Fibroblast of skin of left biceps (primary cell): ENCODE data around the gene TBC1D24.
"Not testable (repeated sequence)": the region's sequence is repeated elsewhere in the genome, so short reads cannot be mapped to it uniquely, and the experiment has no call there.

Experiments used
- DNase-seq, 2 experiments: peaks; one replicate each; pipeline ENCODE4 v3.0.0-alpha.2; 2013; ENCODE audit warnings: low read depth in 2 of 2

Gene TBC1D24

GRCh38 chr16:2468725-2469398 is 6.1 kb upstream of the TBC1D24 start:
- DNase-seq, result no peak

DNA sequence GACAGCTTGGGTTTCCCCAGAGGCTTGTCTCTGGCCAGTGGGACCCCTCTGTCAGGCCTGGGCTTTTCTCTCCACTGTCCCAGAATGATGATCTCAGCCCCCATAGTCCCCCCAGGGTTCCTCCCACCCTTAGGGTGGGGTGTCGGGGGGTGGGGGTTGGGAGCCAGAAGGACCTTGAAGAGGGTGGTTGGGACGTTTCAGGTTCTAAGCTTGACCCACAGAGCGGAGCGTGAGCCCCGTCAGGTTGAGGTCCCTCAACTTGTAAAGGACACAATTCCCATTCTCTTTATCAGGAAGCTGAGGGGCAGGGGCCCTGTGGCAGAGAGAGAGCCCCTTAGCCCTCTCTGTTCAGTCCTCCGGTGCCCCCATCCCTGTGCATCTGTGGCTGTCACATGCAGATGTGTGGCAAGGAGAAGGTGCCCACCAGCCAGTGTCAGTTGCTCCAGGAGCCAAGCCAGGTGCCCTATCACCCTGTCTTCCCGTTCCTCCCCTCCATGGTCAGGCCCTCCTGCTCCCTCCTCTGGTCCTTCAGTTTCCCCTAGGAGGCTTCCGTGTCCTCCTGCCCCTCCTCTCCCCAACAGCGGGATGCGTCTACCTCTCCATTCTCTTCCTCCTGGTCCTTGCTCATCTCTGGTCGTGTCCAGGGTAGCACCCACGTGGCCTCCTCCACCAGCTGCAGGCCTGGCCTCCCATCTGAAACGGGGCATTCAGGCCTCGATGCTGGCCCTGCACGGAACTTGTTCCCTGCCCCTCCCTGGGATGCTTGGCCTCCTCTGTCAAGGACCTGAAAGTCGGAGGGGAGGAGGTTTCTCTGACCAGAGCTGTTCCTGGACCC is 5.3 kb upstream of the TBC1D24 start:
- DNase-seq, result no peak

DNA sequence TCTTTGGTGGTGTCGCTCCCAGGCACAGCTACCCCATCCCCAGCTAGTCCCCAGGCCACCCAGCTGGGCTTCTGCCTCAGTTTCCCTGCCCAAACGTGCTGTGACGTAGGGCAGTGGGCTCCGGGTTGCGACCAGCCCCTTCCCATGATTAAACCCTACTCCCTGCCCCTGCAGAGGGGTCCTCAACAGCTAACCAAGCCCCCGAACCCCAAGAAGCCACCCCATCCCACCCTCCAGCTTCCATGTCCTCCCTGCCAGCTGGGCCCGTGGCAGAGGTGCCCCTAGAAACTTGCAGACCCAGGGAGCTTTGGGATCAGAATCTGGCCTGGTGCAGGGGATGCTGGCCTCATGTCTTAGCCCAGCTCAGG is 4.7 kb upstream of the TBC1D24 start:
- no peak for DNase-seq

GRCh38 chr16:2470603-2471015 is 4.3 kb upstream of the TBC1D24 start:
- DNase-seq, result no peak

GRCh38 chr16:2471016-2471652 is 3.8 kb upstream of the TBC1D24 start, which contains the start of gene NTN3:
Gene NTN3, plus strand, starts transcription at chr16:2471297. Its CDS starts 405 bp downstream, at chr16:2471702.
- no peak for DNase-seq

DNA sequence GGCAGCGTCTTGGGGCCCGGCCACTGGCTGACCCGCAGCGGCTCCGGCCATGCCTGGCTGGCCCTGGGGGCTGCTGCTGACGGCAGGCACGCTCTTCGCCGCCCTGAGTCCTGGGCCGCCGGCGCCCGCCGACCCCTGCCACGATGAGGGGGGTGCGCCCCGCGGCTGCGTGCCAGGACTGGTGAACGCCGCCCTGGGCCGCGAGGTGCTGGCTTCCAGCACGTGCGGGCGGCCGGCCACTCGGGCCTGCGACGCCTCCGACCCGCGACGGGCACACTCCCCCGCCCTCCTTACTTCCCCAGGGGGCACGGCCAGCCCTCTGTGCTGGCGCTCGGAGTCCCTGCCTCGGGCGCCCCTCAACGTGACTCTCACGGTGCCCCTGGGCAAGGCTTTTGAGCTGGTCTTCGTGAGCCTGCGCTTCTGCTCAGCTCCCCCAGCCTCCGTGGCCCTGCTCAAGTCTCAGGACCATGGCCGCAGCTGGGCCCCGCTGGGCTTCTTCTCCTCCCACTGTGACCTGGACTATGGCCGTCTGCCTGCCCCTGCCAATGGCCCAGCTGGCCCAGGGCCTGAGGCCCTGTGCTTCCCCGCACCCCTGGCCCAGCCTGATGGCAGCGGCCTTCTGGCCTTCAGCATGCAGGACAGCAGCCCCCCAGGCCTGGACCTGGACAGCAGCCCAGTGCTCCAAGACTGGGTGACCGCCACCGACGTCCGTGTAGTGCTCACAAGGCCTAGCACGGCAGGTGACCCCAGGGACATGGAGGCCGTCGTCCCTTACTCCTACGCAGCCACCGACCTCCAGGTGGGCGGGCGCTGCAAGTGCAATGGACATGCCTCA is 3.1 kb upstream of the TBC1D24 start:
- DNase-seq, result no peak

- no peak for DNase-seq
These were observed 2.5 kb upstream of the TBC1D24 start for GRCh38 chr16:2472488-2472864.

GRCh38 chr16:2472885-2473445 is 2.0 kb upstream of the TBC1D24 start:
- DNase-seq, result no peak

GRCh38 chr16:2473446-2473926 is 1.4 kb upstream of the TBC1D24 start:
- no peak for DNase-seq

- DNase-seq, result no peak
These were observed 689 bp upstream of the TBC1D24 start for GRCh38 chr16:2473999-2474876.

GRCh38 chr16:2475413-2476344 is 752 bp downstream of the TBC1D24 start:
- DNase-seq, result no peak

DNA sequence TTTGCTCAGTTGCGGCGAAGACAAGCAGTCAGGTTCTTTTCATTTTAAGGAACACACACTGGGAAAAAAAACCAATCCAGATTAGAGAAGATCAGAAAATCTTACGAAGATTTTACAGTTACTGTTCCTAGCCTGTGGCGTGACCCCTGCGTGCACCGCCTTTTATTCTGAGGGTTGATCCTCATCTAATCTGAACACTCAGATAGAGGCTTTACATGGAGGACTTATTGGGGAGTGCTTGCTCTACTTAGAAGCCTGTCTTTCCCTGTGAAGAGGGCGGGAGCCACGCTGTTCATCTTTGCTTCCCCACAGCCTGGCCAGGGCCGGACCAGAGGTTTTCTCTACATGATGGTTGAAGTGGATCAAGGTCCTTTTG is 1.4 kb downstream of the TBC1D24 start:
- DNase-seq, result no peak

GRCh38 chr16:2476741-2477140 is 1.8 kb downstream of the TBC1D24 start:
- no peak for DNase-seq

- no peak for DNase-seq
These were observed 2.4 kb downstream of the TBC1D24 start for GRCh38 chr16:2477327-2477726.

- DNase-seq, result no peak
These were observed 3.4 kb downstream of the TBC1D24 start for GRCh38 chr16:2478279-2478678.

GRCh38 chr16:2479996-2480395 is 5.1 kb downstream of the TBC1D24 start:
- DNase-seq, result not testable (repeated sequence)

GRCh38 chr16:2480948-2481347 is 6.0 kb downstream of the TBC1D24 start:
- no peak for DNase-seq

GRCh38 chr16:2481676-2482075 is 6.7 kb downstream of the TBC1D24 start:
- no peak for DNase-seq

GRCh38 chr16:2482249-2482648 is 7.3 kb downstream of the TBC1D24 start:
- no peak for DNase-seq
